K562 (cell line): Measurements from ENCODE around the gene SCRN2. TPM values are rescaled to one million over a fixed set of nuclear protein-coding genes. Genes with fewer than 3 reads are reported as not detected.
A peak's percentile ranks its signal among the peaks of the same experiment; 100 is the strongest.

ENCODE experiments used
- CC2D1A ChIP-seq: fragments of 450-650 bp; IDR thresholded peaks from 2 replicates; pipeline ENCODE4 v1.6.1; 2017; ENCODE audit warnings: mild to moderate bottlenecking
- FOXA1 ChIP-seq: fragments of 450-650 bp; IDR thresholded peaks from 2 replicates; pipeline ENCODE4 v1.6.1; 2016; ENCODE audit warnings: mild to moderate bottlenecking, borderline replicate concordance
- GTF2F1 ChIP-seq: IDR thresholded peaks from 2 replicates; pipeline ENCODE4 v1.6.1; 2011; ENCODE audit warnings: low read depth, low read length, improper control_type of control experiment
- NEUROD1 ChIP-seq: fragments of 150-350 bp; IDR thresholded peaks from 2 replicates; pipeline ENCODE4 v1.6.1; 2014; ENCODE audit warnings: borderline replicate concordance, low read length, low read depth; ENCODE audit not compliant: partially characterized antibody
- POU5F1 ChIP-seq: fragments of 150-350 bp; IDR thresholded peaks from 2 replicates; pipeline ENCODE4 v1.6.1; 2014; ENCODE audit warnings: borderline replicate concordance, low read length, low read depth, mild to moderate bottlenecking; ENCODE audit not compliant: partially characterized antibody
- TAF9B ChIP-seq: fragments of 450-650 bp; IDR thresholded peaks from 2 replicates; pipeline ENCODE4 v1.6.1; 2018; ENCODE audit warnings: mild to moderate bottlenecking; ENCODE audit not compliant: partially characterized antibody
- ZFX ChIP-seq: sonication (generic); formaldehyde crosslinking; IDR thresholded peaks from 2 replicates; pipeline ENCODE4 v1.8.0; 2022; ENCODE audit warnings: mild to moderate bottlenecking, missing genetic modification reagents, moderate library complexity
- polyA plus RNA-seq, 8 experiments: library from polyadenylated mRNA; depleted of rRNA in 4 of 8; stranded (reverse) in 5 of 8; unstranded in 3 of 8; fragments of >200 nt; fragmentation: Nextera tagmentation in 2 of 8; fragmentation: Illumina TruSeq in 1 of 8; extraction: Ambion mirVana in 2 of 8; extraction: Trizol in 1 of 8; gene quantifications; 2 replicates each; pipeline versions ENCODE4 v1.2.1 to v1.2.3, GENCODE V29; 2011 to 2014; ENCODE audit warnings: inconsistent platforms in 1 of 8, missing spikeins in 1 of 8
- total RNA-seq, 7 experiments: library from RNA; depleted of rRNA in 6 of 7; stranded (reverse); fragments of >200 nt in 6 of 7; fragmentation: Illumina TruSeq in 2 of 7; extraction: Trizol in 2 of 7; gene quantifications; 2 replicates each; pipeline versions ENCODE4 v1.2.1 to v1.2.3, GENCODE V29; 2011 to 2021; ENCODE audit warnings: low replicate concordance in 1 of 7
- TF ChIP-seq, protein P1 (sequence below): fragments of 450-650 bp; formaldehyde crosslinking; IDR thresholded peaks from 2 replicates; pipeline ENCODE4 v1.4.0; 2020; ENCODE audit warnings: mild to moderate bottlenecking, mixed read lengths
- TF ChIP-seq, protein P2 (sequence below), 3 experiments: IDR thresholded peaks in 2 of 3; conservative IDR thresholded peaks in 1 of 3; 2 replicates each; pipeline ENCODE4 v1.5.1; 2011 to 2012; ENCODE audit warnings: low read length in 3 of 3, mild to moderate bottlenecking in 3 of 3, control low read depth in 2 of 3, improper control_type of control experiment in 1 of 3, inconsistent platforms in 1 of 3, low read depth in 1 of 3, mixed read lengths in 1 of 3, moderate library complexity in 1 of 3; ENCODE audit not compliant: insufficient read depth in 2 of 3
- TF ChIP-seq, protein P3 (sequence below): fragments of 450-650 bp; IDR thresholded peaks from 2 replicates; pipeline ENCODE4 v1.6.1; 2016; ENCODE audit warnings: borderline replicate concordance

The SCRN2 gene
- total and polyA plus RNA-seq, 9 of the 15 experiments (the other 6 are each of a cell fraction or from before 2014, with no cell fraction given): 0.25 to 32.9 (median 13.6) TPM

DNA sequence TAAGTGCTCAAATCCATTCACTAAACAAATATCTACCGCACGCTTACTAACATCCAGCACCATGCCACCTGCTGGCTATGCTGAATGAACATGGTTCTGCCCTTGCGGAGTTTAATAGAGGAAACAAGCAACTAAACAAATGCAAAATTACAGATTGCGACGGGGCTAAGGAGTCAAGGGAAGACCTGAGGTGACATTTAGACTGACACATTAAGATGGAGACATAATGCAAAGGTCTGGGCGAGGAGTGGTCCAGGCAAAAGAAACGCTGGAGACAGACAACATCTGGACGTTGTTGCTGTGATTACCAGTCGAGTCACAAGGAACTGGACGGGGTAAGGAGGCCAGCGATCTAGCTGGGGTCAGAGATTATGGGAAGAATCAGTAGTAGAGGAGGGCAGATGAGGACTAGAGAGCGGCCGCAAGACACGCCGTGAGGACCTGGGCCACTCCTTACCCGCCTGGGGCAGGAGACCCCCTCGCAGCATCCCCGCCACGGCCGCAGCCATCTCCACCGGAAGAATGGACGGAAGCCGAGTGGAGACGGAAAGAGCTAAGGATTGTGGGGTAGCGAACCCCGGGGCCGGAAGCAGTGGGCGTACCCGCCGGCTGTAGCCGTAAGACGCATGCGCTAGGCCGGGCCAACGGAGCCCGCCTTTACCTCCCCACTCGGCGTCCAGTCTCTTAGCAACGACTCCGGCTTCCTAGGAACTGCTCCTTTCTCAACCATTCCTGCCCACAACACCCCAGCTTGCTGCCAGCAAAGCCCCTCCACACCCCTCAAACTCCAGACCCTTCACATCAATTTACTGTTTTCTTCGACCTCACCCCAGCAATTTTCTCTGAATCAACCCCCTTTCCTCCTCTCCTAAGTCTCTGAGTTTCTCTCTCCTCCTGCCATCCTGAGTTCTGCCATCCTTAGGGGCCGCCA, 9.8 kb downstream of the SCRN2 start, which contains the start of the genes LRRC46 and MRPL10 (continued):
- TF ChIP-seq, protein P1, sequence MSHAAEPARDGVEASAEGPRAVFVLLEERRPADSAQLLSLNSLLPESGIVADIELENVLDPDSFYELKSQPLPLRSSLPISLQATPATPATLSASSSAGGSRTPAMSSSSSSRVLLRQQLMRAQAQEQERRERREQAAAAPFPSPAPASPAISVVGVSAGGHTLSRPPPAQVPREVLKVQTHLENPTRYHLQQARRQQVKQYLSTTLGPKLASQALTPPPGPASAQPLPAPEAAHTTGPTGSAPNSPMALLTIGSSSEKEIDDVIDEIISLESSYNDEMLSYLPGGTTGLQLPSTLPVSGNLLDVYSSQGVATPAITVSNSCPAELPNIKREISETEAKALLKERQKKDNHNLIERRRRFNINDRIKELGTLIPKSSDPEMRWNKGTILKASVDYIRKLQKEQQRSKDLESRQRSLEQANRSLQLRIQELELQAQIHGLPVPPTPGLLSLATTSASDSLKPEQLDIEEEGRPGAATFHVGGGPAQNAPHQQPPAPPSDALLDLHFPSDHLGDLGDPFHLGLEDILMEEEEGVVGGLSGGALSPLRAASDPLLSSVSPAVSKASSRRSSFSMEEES (CRISPR knock-in tag): no peak
- TF ChIP-seq TAF9B (peak; percentile 81), FOXA1 (no peak), NEUROD1 (peak; percentile 21), CC2D1A (0 out of 2 replicates have a peak, but pooled peaks have one; percentile 9), GTF2F1 (0 out of 2 replicates have a peak, but pooled peaks have one; percentile 30), ZFX (CRISPR knock-in tag) (0 out of 2 replicates have a peak, but pooled peaks have one; percentile 26), POU5F1 (peak; percentile 82)
- TF ChIP-seq, protein P2, sequence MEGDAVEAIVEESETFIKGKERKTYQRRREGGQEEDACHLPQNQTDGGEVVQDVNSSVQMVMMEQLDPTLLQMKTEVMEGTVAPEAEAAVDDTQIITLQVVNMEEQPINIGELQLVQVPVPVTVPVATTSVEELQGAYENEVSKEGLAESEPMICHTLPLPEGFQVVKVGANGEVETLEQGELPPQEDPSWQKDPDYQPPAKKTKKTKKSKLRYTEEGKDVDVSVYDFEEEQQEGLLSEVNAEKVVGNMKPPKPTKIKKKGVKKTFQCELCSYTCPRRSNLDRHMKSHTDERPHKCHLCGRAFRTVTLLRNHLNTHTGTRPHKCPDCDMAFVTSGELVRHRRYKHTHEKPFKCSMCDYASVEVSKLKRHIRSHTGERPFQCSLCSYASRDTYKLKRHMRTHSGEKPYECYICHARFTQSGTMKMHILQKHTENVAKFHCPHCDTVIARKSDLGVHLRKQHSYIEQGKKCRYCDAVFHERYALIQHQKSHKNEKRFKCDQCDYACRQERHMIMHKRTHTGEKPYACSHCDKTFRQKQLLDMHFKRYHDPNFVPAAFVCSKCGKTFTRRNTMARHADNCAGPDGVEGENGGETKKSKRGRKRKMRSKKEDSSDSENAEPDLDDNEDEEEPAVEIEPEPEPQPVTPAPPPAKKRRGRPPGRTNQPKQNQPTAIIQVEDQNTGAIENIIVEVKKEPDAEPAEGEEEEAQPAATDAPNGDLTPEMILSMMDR (IDR thresholded peaks at IDR 0.05 in 2 of 3, conservative IDR thresholded peaks at IDR 0.05 in 1 of 3; ENCODE audit: insufficient read depth in 2 of 3, low read depth in 1 of 3, low read length in 3 of 3): peak; percentile 33 to 45 (median 42); a peak in 5 of 6 replicates
- TF ChIP-seq, protein P3, sequence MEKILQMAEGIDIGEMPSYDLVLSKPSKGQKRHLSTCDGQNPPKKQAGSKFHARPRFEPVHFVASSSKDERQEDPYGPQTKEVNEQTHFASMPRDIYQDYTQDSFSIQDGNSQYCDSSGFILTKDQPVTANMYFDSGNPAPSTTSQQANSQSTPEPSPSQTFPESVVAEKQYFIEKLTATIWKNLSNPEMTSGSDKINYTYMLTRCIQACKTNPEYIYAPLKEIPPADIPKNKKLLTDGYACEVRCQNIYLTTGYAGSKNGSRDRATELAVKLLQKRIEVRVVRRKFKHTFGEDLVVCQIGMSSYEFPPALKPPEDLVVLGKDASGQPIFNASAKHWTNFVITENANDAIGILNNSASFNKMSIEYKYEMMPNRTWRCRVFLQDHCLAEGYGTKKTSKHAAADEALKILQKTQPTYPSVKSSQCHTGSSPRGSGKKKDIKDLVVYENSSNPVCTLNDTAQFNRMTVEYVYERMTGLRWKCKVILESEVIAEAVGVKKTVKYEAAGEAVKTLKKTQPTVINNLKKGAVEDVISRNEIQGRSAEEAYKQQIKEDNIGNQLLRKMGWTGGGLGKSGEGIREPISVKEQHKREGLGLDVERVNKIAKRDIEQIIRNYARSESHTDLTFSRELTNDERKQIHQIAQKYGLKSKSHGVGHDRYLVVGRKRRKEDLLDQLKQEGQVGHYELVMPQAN: peak; percentile 86
